MM.1S (cell line): ENCODE measurements around the gene ROBO2.

Experiments used
- CTCF ChIP-seq: fragments of 300-600 bp; sonication (generic); IDR thresholded peaks from 2 replicates; pipeline ENCODE4 v1.5.1; 2016; ENCODE audit warnings: antibody characterized with exemption, low read length, mixed read lengths
- EZH2phosphoT487 ChIP-seq: fragments of 300-600 bp; sonication (generic); IDR thresholded peaks from 2 replicates; pipeline ENCODE4 v1.6.1; 2018; ENCODE audit warnings: antibody characterized with exemption, low read length

DNA sequence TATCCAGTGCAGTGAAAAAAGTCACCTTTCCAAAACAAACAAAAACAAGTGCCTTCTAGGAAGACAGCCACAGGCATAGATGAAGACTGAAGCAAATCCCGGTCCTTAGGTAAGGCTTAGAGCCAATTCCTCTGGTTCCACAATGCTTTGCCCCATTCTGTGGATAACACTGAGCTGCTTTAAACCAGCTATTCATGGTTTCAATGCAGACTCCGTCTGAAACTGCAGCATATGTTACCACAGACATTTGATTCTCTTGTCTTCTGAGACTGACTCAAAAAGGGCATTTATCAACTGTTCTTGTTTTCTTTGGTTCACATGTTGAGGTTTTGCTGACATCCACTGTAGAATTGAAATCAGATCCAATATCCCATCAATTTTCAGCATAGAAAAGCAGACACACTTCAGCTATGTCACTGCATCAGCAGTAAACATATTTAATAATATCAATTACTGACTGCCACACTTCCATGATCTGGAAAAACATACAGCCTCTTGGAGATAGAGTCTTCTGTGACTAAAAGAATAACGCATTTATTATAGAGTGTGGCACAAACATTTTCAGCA is 659.3 kb downstream of the ROBO2 start:
- no peak for TF ChIP-seq CTCF
- no peak for TF ChIP-seq EZH2phosphoT487
